C4-2B (cell line): ENCODE data around the gene ENG.

Experiments
- CTCF ChIP-seq: fragments of 450-650 bp; conservative IDR thresholded peaks from 2 replicates; pipeline ENCODE4 v1.5.1; 2017; ENCODE audit warnings: mild to moderate bottlenecking
- ZFX ChIP-seq: fragments of 450-650 bp; IDR thresholded peaks from 2 replicates; pipeline ENCODE4 v1.6.1; 2017

- TF ChIP-seq CTCF (no peak), ZFX (no peak)
These were observed 13.2 kb upstream of the ENG start for GRCh38 chr9:127867356-127868277.
